HG02571 (cell line): ENCODE data around the gene FAM83E.

ENCODE experiments used
- ATAC-seq: cut with Tn5 transposase; IDR thresholded peaks from one replicate; pipeline ENCODE4 v1.9.1; 2021; ENCODE audit warnings: mild to moderate bottlenecking, moderate library complexity; ENCODE audit not compliant: unreplicated experiment

The FAM83E gene

DNA sequence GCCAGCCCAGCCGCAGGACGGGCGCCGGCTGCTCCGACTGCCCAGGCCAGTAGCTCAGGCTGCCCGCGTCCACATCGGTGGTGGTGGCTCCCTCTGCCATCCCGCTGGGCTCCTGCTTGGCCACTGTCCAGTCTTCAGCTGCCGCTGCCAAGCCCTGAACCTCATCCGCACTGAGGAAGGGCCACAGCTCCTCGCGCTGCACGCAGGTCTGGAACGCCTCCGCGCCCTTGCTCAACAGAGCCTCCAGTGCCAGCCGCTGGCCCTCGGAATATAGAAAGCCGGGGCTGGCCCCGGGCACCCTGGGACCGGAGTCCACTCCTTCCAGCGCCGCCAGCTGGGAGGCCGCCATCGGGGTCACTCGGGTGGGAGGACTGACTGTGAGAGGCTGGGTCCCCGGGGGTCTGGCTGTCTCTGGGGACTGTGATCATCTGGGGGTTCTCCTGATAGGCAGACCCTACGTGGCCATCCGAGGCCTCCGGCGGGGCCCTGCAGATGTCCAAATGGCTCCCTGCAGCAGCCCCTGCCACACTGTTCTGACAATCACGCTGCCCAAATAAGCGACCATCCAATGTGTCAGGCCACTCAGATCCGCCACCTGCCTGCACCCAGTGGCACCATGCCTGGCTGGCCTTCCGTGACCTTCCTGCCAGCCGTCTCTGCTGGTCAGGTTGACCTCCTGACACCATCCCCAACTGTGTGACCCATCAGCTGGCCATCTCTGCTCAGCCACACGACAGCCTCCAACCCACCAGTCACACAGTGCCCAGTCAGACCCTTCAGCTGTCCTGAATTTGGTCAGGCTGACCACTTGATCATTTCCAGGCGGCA, 1.6 kb downstream of the FAM83E start:
- no peak for ATAC-seq

DNA sequence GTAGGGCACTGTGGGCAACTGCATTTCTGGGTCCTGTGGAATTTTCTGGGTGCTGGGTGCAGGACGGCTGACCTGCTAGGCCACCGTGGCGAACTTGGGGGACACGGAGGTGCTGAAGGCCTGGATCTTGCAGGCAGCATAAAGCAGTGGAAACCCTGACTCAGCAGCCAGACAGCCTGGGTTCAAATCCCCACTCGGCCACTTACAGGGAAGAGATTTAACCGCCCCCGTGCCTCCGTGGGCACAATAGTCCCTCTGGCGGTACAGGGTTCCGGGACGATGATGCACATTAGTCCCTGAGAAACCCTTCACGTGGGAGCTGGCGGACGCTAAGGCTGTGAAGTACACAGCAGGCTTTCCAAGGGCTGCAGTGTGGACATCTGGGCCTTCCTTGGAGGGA, 3.0 kb downstream of the FAM83E start:
- ATAC-seq: no peak

DNA sequence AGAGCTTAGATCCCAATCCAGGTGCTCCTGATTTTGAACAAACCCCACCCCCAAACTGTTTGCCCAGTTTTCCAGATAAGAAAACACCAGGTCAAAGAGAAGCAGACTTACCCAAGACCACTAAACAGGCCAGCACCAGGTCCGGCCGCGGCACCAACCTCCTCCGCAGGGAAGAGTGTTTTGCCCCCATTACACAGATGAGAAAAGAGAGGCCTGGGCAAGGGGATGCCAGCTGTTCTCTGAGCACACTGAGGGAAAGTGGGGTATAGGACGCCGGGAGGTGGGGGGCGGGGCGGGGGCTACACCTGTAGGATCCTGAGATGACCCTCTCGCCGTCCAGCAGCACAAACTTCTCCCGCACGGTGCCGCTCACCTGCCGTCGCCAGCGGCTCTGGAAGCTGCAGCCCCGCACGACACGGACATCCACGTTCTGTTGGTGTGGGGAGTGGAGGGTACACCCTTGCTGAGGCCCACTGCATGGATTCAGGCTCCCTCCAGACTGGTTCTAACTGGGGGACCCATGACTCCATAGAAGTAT, 5.2 kb downstream of the FAM83E start:
- no peak for ATAC-seq

DNA sequence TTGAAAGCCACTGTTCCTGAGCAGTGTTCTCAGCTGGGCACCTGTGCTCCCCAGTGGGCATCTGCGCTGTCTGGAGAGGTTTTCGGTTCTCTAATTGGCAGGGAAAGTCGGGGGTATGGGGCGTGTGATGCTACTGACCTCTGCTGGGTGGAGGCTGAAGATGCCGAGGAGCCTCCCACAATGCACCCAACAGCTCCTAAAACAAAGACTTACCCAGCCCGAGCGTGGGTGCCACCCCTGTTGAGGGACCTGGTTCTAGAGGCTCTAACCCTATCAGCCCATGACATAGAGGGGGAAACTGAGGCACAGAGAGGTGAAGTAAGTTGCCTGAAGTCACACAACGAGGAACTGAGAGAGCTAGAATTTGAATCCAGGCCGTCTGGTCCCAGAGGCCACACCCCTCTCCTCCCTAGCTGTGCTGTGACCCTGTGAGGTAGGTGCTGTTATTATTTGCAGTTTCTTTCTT, 6.0 kb downstream of the FAM83E start:
- no peak for ATAC-seq

GRCh38 chr19:48607359-48607755, 7.5 kb downstream of the FAM83E start:
- ATAC-seq: no peak

DNA sequence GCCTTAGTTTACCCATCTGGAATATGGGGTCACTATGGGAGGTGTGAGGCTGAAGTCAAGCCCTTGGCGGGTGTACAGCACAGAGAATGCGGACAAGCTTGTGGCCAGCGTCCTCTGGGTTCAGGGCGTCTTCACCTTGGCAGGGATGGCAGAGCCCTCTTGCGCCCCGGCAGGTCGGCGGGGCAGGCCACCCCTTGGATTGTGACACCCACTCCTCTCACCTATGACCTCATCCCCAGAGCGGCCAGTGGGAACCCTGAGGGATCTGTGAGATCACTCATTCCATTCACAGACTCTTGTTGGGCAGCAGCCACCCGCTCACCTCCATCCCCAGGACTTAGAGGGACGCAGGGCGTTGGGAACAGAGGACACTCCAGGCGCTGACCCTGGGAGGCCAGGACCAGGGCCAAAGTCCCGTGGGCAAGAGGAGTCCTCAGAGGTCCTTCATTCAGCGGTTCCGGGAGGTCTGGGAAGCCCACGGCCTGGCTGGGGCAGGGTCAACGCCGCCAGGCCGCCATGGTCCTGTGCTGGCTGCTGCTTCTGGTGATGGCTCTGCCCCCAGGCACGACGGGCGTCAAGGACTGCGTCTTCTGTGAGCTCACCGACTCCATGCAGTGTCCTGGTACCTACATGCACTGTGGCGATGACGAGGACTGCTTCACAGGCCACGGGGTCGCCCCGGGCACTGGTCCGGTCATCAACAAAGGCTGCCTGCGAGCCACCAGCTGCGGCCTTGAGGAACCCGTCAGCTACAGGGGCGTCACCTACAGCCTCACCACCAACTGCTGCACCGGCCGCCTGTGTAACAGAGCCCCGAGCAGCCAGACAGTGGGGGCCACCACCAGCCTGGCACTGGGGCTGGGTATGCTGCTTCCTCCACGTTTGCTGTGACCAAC, 8.2 kb downstream of the FAM83E start, which contains the start of gene SPACA4:
TSS of gene SPACA4 (plus strand) at position 280 of the 896 bp plus-strand sequence. CDS start at position 517, 237 bp downstream.
- no peak for ATAC-seq

GRCh38 chr19:48603850-48604249, 11.0 kb downstream of the FAM83E start:
- no peak for ATAC-seq

DNA sequence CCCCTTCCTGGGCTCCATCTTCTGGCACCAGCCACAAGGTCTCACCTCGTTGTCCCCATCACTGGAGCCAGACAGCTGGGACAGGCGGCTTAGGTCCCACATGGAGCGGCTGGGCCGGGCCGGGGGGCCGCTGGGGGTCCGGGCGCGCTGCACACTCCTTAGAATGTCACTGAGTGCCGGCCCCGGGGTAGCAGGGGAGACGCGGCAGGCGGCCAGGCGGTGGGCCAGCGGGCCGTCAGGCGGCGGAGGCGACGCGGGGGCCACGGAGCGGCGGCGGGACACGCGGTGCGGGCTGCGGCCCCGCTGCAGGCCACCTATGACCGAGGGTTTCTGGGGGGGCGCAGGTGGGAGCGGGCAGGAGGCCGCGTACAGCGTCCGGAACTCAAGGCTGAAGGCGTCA, 11.4 kb downstream of the FAM83E start:
- no peak for ATAC-seq

DNA sequence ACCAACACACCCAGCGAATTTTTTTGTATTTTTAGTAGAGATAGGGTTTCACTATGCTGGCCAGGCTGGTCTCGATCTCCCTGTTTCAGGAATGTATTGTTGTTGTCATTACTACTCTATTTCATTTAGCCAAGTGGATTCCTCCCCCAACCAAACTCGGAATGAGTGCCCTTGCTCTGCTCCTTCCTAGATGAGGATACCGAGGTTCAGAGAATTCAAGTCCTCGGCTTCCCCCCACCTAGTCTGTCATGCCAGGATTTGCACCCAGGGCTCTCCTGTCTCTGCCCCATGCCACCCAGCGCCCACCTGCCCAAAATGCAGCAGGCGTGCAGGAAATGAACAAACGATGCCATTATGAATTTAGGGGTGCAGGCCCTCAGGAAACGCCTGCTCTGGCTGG, 11.9 kb downstream of the FAM83E start:
- ATAC-seq: no peak

- no peak for ATAC-seq
Observed at GRCh38 chr19:48600679-48601417, 14.0 kb downstream of the FAM83E start.

- ATAC-seq: no peak
Observed at GRCh38 chr19:48598996-48599700, 15.7 kb downstream of the FAM83E start.

GRCh38 chr19:48596679-48597465, 18.0 kb downstream of the FAM83E start:
- ATAC-seq: no peak

DNA sequence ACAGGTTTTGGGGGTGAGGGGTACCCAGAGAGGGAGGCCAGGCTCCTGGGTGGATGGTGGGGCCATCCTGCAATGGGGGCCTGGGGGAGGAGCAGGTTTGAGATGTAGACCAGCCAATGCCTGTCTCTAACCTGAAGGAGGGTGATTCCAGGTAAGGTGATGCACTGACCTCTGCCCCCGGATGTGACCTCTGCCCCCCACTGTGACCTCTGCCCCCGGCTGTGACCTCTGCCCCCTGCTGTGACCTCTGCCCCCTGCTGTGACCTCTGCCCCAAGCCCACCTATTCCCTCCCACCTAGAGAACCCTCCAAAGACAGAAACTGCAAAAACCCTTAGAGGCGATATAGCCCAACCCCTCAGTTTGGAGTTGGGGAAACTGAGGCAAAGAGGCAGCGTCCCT, 18.6 kb downstream of the FAM83E start:
- no peak for ATAC-seq

- no peak for ATAC-seq
Observed at GRCh38 chr19:48595833-48596232, 19.0 kb downstream of the FAM83E start.

- no peak for ATAC-seq
Observed at GRCh38 chr19:48595171-48595570, 19.7 kb downstream of the FAM83E start.

GRCh38 chr19:48591021-48591420, 23.9 kb downstream of the FAM83E start:
- ATAC-seq: no peak

GRCh38 chr19:48588670-48589401, 26.0 kb downstream of the FAM83E start:
- ATAC-seq: no peak

- no peak for ATAC-seq
Observed at GRCh38 chr19:48587387-48587786, 27.5 kb downstream of the FAM83E start.

DNA sequence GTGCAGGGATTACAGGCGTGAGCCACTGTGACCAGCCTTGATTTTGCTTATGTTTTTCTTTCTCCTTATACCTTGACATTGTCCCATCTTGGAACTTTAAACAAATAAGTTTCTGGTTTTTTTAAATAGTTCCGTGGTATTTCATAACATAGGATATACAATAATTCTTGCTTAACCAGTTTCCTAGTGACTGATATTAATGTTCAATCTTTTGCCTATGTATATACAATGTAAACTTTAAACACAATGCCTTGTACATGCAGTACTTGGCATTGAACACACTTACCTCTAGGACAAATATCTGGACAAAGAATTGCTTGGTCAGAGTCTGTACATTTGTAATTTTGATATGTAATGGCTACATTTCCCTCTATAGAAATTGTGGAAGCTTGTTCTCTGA, 32.7 kb downstream of the FAM83E start:
- no peak for ATAC-seq
